Measurements from ENCODE around the gene INSRR. TPM values are rescaled to one million over a fixed set of nuclear protein-coding genes. Genes with fewer than 3 reads are reported as not detected.

The INSRR gene
- not detected for polyA plus RNA-seq (2013, experiment 1 of 2; ENCODE audit: insufficient read length)
- polyA plus RNA-seq (2013, experiment 2 of 2; ENCODE audit: insufficient read length) = 0.04 TPM

GRCh38 chr1:156858959-156859522, at the start of gene INSRR:
Gene INSRR, minus strand, starts transcription at chr1:156859117. Its CDS starts 496 bp downstream, at chr1:156858621.
- DNase-seq = no peak

- DNase-seq = no peak
Measured at GRCh38 chr1:156908541-156908940, 49.6 kb upstream of the INSRR start.

- no peak for DNase-seq
Measured at GRCh38 chr1:156906206-156906906, 47.4 kb upstream of the INSRR start.

GRCh38 chr1:156905651-156906050, 46.7 kb upstream of the INSRR start:
- DNase-seq = no peak

GRCh38 chr1:156905176-156905575, 46.3 kb upstream of the INSRR start:
- DNase-seq = no peak

GRCh38 chr1:156904187-156904959, 45.5 kb upstream of the INSRR start:
- DNase-seq = no peak

GRCh38 chr1:156903328-156904091, 44.6 kb upstream of the INSRR start:
- no peak for DNase-seq

- DNase-seq = peak; percentile 76
Measured at GRCh38 chr1:156901966-156902915, 43.3 kb upstream of the INSRR start.

GRCh38 chr1:156901590-156901900, 42.6 kb upstream of the INSRR start:
- no peak for DNase-seq

GRCh38 chr1:156900896-156901589, 42.1 kb upstream of the INSRR start:
- DNase-seq = no peak

- peak; percentile 69 for DNase-seq
Measured at GRCh38 chr1:156899956-156900718, 41.2 kb upstream of the INSRR start.

GRCh38 chr1:156898971-156899664, 40.2 kb upstream of the INSRR start:
- no peak for DNase-seq

GRCh38 chr1:156898161-156898566, 39.2 kb upstream of the INSRR start:
- DNase-seq = peak; percentile 60

GRCh38 chr1:156897078-156897825, 38.3 kb upstream of the INSRR start:
- DNase-seq = peak; percentile 83

GRCh38 chr1:156896490-156897033, 37.6 kb upstream of the INSRR start:
- DNase-seq = peak; percentile 93

GRCh38 chr1:156895927-156896326, 37.0 kb upstream of the INSRR start:
- DNase-seq = no peak

- DNase-seq = peak; percentile 60
Measured at GRCh38 chr1:156895455-156895812, 36.5 kb upstream of the INSRR start.

- peak; percentile 38 for DNase-seq
Measured at GRCh38 chr1:156894711-156895454, 36.0 kb upstream of the INSRR start.
